DMS 273 (cell line): ENCODE data around the gene EPC2.
"Not testable (repeated sequence)": the region's sequence is repeated elsewhere in the genome, so short reads cannot be mapped to it uniquely, and the experiment has no call there.

ENCODE experiments used
- DNase-seq: peaks from one replicate; lab custom pipeline; 2025; ENCODE audit not compliant: unreplicated experiment; lab: John Stamatoyannopoulos, UW

EPC2 gene

DNA sequence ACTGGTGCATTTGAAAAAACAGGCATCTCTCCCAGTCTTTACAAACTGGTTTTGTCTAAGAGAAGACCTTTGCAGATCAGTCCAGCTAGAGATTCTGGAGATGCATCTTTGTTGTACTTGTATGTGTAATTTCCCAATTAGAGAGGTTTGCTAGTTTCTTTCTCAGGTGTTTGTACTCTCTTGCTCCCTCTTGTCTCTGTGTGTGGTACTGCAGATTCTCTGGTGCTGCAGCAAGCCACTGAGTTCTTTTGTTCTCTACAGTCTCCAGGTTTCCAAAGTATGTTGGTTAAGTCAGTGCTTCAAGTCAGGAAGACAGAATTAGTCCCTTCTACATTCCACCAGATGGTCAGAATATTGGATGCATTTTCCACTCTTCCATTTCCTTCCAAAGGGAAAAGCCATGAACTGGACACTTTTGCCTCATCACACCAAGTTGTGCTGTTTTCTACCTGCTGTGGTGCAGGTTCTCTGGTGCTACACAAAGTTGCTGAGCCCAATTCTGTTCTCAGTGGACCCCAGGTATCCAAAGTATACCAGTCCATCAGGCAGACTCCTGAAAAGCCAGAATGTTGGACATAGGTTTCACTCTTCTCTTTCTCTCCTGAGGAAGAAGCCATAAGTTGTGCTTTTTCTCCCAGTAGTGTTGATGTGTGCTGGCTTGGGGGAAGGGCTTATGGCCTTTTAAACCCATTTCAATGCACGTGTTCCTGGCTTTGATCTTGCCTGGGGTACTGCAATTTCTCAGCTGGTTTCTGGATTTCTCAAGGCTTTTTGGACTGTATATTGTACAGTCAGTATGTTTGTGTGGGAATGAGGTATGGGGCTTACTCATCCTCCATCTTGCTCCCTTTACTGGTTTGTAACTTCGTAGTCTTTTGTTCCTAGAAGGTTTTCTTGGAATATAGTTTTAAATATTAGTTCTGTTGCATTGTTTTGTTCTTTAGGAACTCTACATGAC, 29.8 kb downstream of the EPC2 start:
- DNase-seq = peak; percentile 64

DNA sequence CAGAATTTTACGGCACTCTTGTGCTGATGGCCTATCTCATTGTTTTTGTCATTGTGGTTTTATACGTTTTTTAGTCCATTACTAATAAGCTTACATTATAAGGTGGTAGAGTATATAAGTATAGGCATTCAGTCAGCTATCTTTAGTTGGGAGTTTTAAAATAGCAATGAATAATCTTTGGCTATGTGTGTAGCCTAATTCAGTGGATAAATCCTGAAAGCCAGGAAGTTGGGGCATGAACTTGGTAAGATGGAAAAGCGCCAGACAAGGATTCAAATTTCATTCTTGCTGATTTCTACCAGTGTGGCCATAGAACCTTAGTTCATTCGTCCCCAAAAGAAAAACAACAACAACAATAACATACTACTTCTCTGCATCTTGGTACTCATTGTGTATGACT, 31.2 kb downstream of the EPC2 start:
- DNase-seq = peak; percentile 34

DNA sequence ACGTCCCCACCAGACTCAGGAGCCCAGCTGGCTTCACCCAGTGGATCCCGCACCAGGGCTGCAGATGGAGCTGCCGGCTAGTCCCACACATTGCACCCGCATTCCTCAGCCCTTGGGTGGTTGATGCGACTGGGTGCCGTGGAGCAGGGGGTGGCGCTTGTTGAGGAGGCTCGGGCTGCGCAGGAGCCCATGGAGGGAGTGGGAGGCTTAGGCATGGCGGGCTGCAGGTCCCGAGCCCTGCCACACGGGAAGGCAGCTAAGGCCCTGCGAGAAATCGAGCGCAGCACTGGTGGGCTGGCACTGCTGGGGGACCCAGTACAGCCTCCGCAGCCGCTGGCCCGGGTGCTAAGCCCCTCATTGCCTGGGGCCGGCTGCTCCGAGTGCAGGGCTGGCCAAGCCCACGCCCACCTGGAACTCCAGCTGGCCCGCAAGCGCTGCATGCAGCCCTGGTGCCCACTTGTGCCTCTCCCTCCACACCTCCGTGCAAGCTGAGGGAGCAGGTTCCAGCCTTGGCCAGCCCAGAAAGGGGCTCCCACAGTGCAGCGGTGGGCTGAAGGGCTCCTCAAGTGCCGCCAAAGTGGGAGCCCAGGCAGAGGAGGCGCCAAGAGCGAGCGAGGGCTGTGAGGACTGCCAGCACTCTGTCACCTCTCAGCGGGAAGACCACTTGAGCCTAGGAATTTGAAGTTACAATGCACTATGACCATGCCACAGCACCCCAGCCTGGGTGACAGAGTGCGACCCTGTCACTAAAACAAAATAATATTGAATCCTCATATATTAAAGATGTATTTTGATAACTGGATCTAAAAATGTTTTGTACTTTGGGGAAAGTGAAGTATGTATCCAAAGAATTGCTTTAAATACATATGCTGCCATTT, 34.0 kb downstream of the EPC2 start:
- not testable (repeated sequence) for DNase-seq

DNA sequence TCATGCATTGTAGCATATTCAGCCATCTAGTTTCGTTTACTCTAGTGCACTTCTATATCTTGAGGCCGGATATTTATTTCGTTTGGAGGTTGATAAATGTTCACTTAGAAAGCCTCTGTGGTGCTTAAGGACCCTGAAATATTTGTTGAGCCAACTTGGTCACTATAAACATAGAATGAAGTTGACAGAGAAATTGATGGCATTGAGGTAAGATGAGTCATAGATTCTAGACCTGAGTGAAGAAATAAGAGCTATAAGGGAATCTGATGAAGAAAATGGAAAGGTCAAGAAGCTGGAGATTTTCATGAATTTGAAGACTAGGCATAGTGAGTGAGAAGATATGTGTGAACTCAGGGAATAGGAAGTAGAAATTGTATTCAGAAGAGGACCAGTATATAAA, 35.9 kb downstream of the EPC2 start:
- no peak for DNase-seq

DNA sequence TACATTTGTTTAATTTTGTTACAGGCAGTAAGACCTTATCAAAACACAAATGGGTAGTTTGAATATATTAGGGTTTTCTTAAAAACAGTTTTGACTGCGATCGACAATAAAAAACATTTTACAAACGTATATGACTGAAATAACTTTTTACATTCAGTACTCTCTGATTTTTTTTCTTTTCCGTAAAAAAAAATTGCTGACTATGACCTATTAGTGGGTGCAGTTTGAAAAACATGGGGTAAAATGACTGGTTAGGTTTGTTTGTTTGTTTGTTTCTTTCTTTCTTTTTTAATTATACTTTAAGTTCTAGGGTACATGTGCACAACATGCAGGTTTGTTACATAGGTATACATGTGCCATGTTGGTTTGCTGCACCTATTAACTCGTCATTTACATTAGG, 36.9 kb downstream of the EPC2 start:
- DNase-seq = no peak

DNA sequence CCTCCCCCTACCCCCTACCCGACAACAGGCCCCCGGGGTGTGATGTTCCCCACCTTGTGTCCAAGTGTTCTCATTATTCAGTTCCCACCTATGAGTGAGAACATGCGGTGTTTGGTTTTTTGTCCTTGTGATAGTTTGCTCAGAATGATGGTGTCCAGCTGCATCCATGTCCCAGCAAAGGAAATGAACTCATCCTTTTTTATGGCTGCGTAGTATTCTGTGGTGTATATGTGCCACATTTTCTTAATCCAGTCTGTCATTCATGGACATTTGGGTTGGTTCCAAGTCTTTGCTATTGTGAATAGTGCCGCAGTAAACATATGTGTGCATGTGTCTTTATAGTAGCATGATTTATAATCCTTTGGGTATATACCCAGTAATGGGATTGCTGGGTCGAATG, 37.3 kb downstream of the EPC2 start:
- not testable (repeated sequence) for DNase-seq

DNA sequence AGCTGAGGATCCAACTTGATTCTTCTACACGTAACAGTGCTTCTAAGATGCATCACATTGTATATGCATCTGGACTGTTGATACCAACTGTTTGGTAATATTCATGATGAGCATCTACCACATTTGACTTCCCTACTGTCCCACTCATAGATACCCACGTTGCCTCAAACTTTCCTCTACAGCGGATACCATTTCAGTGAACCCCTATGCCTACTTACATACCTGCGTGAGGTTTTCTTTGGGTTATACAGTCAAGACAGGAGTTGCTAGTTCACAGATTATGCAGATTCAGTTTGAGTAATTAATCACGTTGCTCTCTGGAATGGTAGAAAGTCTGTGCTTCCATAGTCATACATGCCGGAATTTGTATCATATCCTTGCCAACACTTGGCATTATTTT, 40.0 kb downstream of the EPC2 start:
- DNase-seq = no peak

DNA sequence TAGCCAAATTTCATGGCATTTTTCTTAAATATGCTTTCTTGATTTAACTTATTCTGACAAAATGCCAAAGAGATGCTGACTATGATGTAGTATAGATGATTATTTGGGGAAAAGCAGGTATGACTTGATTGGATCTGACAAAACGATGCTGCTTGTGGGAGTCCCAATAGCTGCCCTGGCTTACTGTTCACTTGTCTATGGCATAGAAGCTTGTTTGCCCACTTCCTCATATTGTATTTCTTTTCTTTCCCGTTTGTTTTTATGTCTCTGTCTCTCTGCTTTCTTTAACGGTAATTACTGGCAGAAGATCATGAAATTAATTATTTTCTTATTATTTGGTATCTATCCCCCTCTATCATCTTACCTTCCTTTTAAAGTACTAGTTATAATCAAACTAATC, 43.0 kb downstream of the EPC2 start:
- no peak for DNase-seq

DNA sequence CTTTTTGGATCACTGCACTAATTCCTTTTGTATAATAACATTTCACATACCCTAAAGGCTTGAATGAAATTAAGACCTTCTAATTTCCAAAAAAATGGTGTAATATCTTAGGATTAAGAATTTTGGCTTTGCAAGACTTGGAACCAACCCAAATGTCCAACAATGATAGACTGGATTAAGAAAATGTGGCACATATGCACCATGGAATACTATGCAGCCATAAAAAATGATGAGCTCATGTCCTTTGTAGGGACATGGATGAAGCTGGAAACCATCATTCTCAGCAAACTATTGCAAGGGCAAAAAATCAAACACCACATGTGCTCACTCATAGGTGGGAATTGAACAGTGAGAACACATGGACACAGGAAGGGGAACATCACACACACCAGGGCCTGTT, 43.5 kb downstream of the EPC2 start:
- not testable (repeated sequence) for DNase-seq

DNA sequence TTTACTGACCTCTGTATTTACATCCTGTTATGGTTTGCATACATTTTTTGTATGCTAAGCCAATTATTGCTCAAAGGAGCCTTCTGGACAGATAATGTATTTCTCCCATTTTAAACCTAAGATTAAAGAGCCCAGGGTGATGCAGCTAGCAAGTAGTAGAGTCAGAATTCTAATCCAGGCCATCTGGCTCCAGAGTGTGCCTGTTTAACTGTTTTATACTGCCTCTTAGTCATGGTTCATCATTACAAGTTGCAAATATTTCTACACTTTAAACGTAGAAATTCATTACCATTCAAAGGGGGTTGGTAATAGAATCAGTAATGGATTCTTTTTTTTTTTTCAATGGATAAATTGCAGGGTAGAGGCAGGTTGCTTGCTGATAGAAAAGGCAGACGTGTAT, 52.4 kb downstream of the EPC2 start:
- no peak for DNase-seq

DNA sequence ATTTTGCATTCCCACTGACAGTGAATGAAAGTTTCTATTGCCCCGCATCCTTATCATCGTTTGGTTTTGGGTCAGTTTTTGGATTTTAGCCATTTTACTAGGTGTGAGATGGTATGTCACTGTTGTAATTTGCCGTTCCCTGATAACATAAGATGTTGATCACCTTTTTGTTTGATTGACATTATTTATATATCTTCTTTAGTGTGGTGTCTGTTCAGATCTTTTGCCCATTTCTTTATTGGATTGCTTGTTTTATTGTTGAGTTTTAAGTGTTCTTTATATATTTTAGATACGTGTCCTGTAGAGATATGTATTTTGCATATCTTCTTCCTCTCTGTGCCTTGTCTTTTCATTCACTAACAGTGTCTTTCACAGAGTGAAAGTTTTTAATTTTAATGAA, 55.3 kb downstream of the EPC2 start:
- DNase-seq = no peak

DNA sequence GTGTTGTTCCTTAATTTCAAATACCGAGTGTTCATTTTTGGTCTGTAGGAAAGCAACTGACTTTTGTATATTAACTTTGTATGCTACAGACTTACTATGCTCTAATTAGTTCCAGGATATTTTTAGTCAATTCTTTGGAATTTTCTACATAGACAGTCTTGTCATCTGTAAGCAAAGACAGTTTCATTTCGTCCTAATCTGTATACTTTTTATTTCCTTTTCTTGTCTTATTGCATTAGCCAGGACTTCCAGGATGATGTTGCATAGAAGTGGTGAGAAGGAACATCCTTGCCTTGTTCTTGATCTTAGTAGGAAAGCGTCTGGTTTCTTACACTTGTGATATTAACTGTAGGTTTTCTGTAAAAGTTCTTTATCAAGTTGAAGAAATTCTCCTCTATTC, 56.5 kb downstream of the EPC2 start:
- DNase-seq = no peak

DNA sequence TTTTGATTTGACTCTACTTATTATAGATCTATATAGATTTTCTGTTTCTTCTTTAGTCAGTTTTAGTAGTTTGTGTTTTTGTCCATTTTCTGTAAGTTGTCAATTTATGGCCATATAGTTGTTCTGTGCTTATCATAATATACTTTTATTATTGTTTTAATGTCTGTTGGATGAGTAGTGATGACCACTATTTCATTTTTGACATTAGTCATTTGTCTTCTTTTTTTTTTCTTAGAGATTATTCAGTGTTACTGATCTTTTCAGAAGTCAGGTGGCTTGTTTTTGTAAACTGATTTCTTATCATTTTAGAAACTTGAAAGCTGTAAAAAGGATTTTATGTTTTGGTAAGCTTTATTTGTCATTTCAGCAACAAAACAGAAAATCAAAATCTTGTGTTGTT, 57.3 kb downstream of the EPC2 start:
- no peak for DNase-seq

DNA sequence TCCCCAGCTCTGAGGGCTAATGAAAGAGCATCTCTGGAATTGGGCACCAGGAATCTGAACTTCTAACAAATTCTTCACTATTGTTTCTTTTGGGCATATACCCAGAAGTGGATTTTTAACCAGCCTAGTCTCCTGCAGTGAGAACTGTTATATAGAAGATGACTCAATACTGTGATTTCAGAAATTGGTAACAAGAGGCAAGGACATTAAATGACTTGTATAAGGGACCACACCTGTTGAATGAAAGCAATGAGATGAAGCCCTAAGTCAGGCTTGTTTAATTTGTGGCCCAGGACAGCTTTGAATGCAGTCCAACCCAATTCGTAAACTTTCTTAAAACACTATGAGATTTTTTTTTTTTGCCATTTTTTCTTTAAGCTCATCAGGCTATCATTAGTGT, 57.9 kb downstream of the EPC2 start:
- no peak for DNase-seq

DNA sequence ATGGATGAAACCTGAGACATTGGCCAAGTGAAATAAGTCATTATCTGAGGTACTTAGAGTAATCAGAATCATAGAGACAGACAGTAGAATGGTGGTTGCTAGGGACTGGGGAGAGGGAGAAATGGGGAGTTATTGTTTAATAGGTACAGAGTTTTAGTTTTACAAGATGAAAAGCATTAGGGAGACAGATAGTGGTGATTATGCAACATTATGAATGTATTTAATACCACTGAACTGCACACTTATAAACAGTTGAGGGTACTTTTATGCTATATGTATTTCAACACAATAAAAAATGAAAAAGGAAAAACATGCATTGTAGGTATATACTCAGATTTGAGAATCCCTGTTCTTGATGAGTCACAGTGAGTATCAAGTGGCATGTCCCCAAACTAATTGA, 59.7 kb downstream of the EPC2 start:
- DNase-seq = no peak

DNA sequence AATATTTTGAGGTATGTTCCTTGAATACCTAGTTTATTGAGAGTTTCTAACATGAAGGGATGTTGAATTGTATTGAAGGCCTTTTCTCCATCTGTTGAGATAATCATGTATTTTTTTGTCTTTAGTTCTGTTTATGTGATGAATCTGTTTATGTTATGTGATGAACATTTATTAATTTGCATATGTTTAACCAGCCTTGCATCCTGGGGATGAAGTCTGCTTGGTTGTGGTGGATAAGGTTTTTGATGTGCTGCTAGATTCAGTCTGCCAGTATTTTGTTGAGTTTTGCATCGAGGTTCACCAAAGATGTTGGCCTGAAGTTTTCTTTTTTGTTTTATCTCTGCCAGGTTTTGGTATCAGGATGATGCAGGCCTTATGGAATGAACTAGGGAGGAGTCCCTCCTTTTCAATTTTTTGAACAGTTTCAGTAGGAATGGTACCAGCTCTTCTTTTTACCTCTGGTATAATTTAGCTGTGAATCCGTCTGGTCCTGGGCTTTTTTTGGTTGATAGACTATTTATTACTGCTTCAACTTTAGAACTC, 71.9 kb downstream of the EPC2 start:
- DNase-seq = no peak

DNA sequence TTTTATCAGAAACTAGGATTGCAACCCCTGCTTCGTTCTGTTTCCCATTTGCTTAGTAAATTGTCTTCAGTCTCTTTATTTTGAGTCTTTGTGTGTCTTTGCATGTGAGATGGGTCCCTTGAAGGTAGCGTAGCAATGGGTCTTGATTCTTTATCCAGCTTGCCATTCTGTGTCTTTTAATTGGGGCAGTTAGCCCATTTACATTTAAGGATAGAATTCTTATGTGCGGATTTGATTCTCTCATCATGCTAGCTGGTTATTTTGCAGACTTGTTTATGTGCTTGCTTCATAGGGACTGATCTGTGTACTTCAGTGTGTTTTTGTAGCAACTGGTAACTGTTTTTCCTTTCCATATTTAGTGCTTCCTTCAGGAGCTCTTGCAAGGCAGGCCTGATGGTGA, 73.5 kb downstream of the EPC2 start:
- no peak for DNase-seq

DNA sequence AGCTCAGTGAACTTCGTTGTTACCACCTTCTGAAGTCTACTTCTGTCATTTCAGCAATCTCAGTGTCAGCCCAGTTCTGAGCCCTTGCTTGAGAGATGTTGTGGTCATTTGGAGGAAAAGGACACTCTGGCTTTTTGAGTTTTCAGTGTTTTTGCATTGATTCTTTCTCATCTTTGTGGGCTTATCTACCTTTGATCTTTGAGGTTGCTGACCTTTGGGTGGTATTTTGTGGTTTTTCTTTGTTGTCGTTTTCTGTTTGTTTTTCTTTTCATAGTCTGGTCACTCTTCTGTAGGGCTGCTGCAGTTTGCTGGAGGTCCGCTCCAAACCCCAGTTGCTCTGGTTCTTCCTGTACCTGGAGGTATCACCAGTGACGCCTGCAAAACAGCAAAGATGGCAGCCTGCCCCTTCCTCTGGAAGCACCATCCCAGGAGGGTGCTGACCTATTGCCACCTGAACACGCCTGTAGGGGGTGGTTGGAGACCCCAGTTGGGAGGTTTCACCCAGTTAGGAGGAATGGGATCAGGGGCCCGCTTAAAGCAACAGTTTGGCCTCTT, 74.7 kb downstream of the EPC2 start:
- no peak for DNase-seq

DNA sequence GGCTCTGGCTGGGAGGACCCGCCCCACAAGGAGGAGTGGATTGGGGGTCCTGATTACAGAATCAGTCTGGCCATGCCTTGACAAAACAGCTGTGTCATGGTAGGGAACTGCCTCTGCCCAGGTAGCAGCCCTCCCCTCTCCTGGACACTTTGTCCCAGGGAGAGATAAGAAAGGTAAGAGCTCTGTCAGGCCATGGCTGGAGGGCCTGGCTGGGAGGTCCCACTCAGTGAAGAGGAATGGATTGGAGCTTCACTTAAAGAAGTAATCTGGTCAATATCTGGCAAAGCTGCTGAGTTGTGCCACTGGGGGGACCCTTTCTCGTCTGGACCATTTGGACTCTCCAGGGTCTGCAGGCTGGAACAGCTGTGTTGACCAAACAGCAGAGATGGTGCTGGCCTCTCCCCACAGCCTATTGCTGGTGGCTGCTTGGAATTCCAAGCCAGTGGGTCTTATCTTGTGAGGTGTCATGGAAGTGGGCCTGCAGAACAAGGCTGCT, 75.4 kb downstream of the EPC2 start:
- DNase-seq = peak; percentile 43

DNA sequence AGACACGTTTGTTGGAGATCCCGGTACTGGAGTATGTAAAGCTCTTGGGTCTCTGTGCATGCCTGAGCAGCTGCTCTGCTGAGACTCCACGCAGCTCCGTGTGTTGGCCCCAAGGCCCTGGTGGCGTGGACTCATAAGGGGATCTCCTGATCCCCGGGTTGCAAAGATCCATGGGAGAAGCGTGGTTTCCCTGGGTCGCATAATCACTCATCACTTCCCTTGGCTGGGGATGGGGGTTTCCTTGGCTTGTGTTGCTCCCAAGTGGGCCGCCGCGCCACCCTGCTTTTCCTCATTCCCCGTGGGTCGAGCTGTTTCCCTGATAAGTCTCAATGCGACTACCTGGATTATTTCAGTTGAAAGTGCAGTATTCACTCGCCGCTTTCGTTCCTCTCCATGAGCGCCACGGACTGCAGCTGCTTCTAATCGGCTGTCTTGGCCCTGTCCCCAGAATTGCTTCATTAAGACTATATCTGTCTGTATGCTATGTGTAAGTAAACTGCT, 76.0 kb downstream of the EPC2 start:
- DNase-seq = peak; percentile 78

DNA sequence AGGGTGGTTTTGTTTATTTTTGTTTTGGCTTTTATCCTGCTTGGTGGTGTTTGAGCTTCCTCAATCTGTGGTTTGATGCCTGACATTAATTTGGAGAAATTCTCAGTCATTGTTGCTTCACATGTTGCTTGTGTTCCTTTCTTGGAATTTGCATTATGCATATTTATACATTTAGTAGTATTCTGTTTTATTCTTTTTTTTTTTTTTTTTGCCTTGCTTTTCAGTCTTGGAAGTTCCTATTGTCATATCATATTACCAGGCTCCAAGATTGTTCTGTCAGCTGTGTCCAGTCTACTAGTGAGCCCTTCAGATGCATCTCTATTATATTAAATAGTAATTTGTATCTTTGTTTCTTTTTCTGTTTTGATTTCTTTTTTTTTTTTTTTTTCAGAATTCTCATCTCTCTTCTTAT, 77.0 kb downstream of the EPC2 start:
- DNase-seq = no peak
